ENCODE results near the gene KDM1B.
"Not testable (repeated sequence)": the region's sequence is repeated elsewhere in the genome, so short reads cannot be mapped to it uniquely, and the experiment has no call there.

The KDM1B gene

GRCh38 chr6:18233770-18234169, 78.5 kb downstream of the KDM1B start:
- not testable (repeated sequence) for H3F3A ChIP-seq (ENCODE audit: insufficient read depth, low read length); H3K9me3 ChIP-seq (replicated peaks; ENCODE audit: insufficient read depth, low read length); H3K36me3 ChIP-seq (replicated peaks; ENCODE audit: insufficient read depth, low read length); H4K20me1 ChIP-seq (ENCODE audit: insufficient read depth, low read length); H3K9me2 ChIP-seq (replicated peaks; ENCODE audit: insufficient read depth, low read length); H3K9ac ChIP-seq (ENCODE audit: low read length); H3K4me2 ChIP-seq (ENCODE audit: low read depth, low read length); H3K79me2 ChIP-seq (ENCODE audit: low read length); DNase-seq; H3K4me1 ChIP-seq (ENCODE audit: low read length); H3K4me3 ChIP-seq (ENCODE audit: low read length); H3K27me3 ChIP-seq (replicated peaks; ENCODE audit: insufficient read depth, low read length); H2AFZ ChIP-seq (ENCODE audit: low read length); H3K27ac ChIP-seq (ENCODE audit: low read length)

GRCh38 chr6:18234564-18234963, 79.3 kb downstream of the KDM1B start:
- Histone ChIP-seq H3F3A (ENCODE audit: insufficient read depth, low read length) (no peaks in the 10 kb centered on the region; the same call in 1 of the 2 replicates), H3K27ac (ENCODE audit: low read length) (no peak overlapping the region), H3K36me3 (replicated peaks; ENCODE audit: insufficient read depth, low read length) (peaks cover 3% of the 10 kb centered on the region; the same call in 1 of the 2 replicates), H3K4me1 (ENCODE audit: low read length) (no peaks in the 10 kb centered on the region), H3K4me3 (ENCODE audit: low read length) (no peak overlapping the region), H3K9ac (ENCODE audit: low read length) (no peak overlapping the region), H3K27me3 (replicated peaks; ENCODE audit: insufficient read depth, low read length) (no peaks in the 10 kb centered on the region), H3K9me3 (replicated peaks; ENCODE audit: insufficient read depth, low read length) (no peaks in the 10 kb centered on the region), H3K4me2 (ENCODE audit: low read depth, low read length) (no peak overlapping the region), H3K9me2 (replicated peaks; ENCODE audit: insufficient read depth, low read length) (no peaks in the 10 kb centered on the region), H2AFZ (ENCODE audit: low read length) (no peak overlapping the region), H3K79me2 (ENCODE audit: low read length) (peaks cover 3% of the 10 kb centered on the region; the same call in 1 of the 2 replicates), H4K20me1 (ENCODE audit: insufficient read depth, low read length) (no peaks in the 10 kb centered on the region)
- TF ChIP-seq, protein P1, sequence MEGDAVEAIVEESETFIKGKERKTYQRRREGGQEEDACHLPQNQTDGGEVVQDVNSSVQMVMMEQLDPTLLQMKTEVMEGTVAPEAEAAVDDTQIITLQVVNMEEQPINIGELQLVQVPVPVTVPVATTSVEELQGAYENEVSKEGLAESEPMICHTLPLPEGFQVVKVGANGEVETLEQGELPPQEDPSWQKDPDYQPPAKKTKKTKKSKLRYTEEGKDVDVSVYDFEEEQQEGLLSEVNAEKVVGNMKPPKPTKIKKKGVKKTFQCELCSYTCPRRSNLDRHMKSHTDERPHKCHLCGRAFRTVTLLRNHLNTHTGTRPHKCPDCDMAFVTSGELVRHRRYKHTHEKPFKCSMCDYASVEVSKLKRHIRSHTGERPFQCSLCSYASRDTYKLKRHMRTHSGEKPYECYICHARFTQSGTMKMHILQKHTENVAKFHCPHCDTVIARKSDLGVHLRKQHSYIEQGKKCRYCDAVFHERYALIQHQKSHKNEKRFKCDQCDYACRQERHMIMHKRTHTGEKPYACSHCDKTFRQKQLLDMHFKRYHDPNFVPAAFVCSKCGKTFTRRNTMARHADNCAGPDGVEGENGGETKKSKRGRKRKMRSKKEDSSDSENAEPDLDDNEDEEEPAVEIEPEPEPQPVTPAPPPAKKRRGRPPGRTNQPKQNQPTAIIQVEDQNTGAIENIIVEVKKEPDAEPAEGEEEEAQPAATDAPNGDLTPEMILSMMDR (IDR thresholded peaks at IDR 0.05; ENCODE audit: low read length) = no peak
- TF ChIP-seq EZH2 (optimal IDR thresholded peaks at IDR 0.05; ENCODE audit: low read depth, low read length) (no peak), EZH2phosphoT487 (IDR thresholded peaks at IDR 0.05; ENCODE audit: low read length) (no peak)
- no peak for DNase-seq

DNA sequence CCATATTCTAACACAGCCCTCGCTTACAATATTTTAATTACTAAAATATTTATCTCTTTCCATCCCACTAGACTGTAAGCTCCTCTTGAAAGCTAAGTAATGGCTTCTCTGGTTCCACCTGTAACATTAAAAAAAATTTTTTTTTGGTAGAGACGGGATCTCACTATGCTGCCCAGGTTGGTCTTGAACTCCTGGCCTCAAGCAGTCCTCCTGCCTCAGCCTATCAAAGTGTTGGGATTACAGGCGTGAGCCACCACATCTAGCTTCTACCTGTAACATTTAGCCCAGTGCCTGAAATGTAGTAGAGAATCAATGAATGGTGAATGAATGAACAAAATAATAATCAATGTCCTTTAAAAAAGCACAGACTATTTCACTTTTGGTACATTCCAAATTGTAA, 80.3 kb downstream of the KDM1B start:
- peaks cover 3% of the 10 kb centered on the region; the same call in 1 of the 2 replicates for H3K79me2 ChIP-seq (ENCODE audit: low read length)
- no peaks in the 10 kb centered on the region for H3K9me3 ChIP-seq (replicated peaks; ENCODE audit: insufficient read depth, low read length)
- no peak overlapping the region for H3K4me3 ChIP-seq (ENCODE audit: low read length)
- no peaks in the 10 kb centered on the region for H4K20me1 ChIP-seq (ENCODE audit: insufficient read depth, low read length)
- H3K9me2 ChIP-seq (replicated peaks; ENCODE audit: insufficient read depth, low read length) = no peaks in the 10 kb centered on the region
- no peak overlapping the region for H2AFZ ChIP-seq (ENCODE audit: low read length)
- no peak overlapping the region for H3K4me2 ChIP-seq (ENCODE audit: low read depth, low read length)
- DNase-seq = no peak
- no peak overlapping the region for H3K9ac ChIP-seq (ENCODE audit: low read length)
- H3K4me1 ChIP-seq (ENCODE audit: low read length) = no peaks in the 10 kb centered on the region
- TF ChIP-seq, protein P1 (IDR thresholded peaks at IDR 0.05; ENCODE audit: low read length) = no peak
- TF ChIP-seq EZH2 (optimal IDR thresholded peaks at IDR 0.05; ENCODE audit: low read depth, low read length) = no peak
- no peak for TF ChIP-seq EZH2phosphoT487 (IDR thresholded peaks at IDR 0.05; ENCODE audit: low read length)
- H3F3A ChIP-seq (ENCODE audit: insufficient read depth, low read length) = no peaks in the 10 kb centered on the region; the same call in 1 of the 2 replicates
- peaks cover 3% of the 10 kb centered on the region; the same call in 1 of the 2 replicates for H3K36me3 ChIP-seq (replicated peaks; ENCODE audit: insufficient read depth, low read length)
- no peak overlapping the region for H3K27ac ChIP-seq (ENCODE audit: low read length)
- no peaks in the 10 kb centered on the region for H3K27me3 ChIP-seq (replicated peaks; ENCODE audit: insufficient read depth, low read length)

- no peak overlapping the region for H3K27ac ChIP-seq (ENCODE audit: low read length)
- no peak overlapping the region for H3K4me2 ChIP-seq (ENCODE audit: low read depth, low read length)
- peaks cover 3% of the 10 kb centered on the region; the same call in 1 of the 2 replicates for H3K79me2 ChIP-seq (ENCODE audit: low read length)
- H3K4me3 ChIP-seq (ENCODE audit: low read length) = no peak overlapping the region
- no peak for DNase-seq
- no peak overlapping the region for H2AFZ ChIP-seq (ENCODE audit: low read length)
- H3K36me3 ChIP-seq (replicated peaks; ENCODE audit: insufficient read depth, low read length) = peaks cover 3% of the 10 kb centered on the region; the same call in 1 of the 2 replicates
- no peaks in the 10 kb centered on the region for H3K9me3 ChIP-seq (replicated peaks; ENCODE audit: insufficient read depth, low read length)
- H3K9me2 ChIP-seq (replicated peaks; ENCODE audit: insufficient read depth, low read length) = no peaks in the 10 kb centered on the region
- no peak overlapping the region for H3K9ac ChIP-seq (ENCODE audit: low read length)
- no peaks in the 10 kb centered on the region for H4K20me1 ChIP-seq (ENCODE audit: insufficient read depth, low read length)
- H3K27me3 ChIP-seq (replicated peaks; ENCODE audit: insufficient read depth, low read length) = no peaks in the 10 kb centered on the region
- no peak for TF ChIP-seq EZH2phosphoT487 (IDR thresholded peaks at IDR 0.05; ENCODE audit: low read length)
- TF ChIP-seq, protein P1 (IDR thresholded peaks at IDR 0.05; ENCODE audit: low read length) = no peak
- TF ChIP-seq EZH2 (optimal IDR thresholded peaks at IDR 0.05; ENCODE audit: low read depth, low read length) = no peak
- H3K4me1 ChIP-seq (ENCODE audit: low read length) = no peaks in the 10 kb centered on the region
- H3F3A ChIP-seq (ENCODE audit: insufficient read depth, low read length) = no peaks in the 10 kb centered on the region; the same call in 1 of the 2 replicates
Measured at GRCh38 chr6:18237167-18237566, 81.9 kb downstream of the KDM1B start.
